Activated CD4-positive, alpha-beta T cell treated with anti-CD3 and anti-CD28 coated beads, Interleukin-10, Interleukin-2, amounts not matched to agents 100 ng/mL and 50 ng/mL, durations not matched to agents 16 hours and 8 hours (primary cell): ENCODE data around the gene MTSS2.

Source experiments
- DNase-seq: peaks from one replicate; pipeline ENCODE4 v3.0.0-alpha.2; 2020

MTSS2 gene, protein sequence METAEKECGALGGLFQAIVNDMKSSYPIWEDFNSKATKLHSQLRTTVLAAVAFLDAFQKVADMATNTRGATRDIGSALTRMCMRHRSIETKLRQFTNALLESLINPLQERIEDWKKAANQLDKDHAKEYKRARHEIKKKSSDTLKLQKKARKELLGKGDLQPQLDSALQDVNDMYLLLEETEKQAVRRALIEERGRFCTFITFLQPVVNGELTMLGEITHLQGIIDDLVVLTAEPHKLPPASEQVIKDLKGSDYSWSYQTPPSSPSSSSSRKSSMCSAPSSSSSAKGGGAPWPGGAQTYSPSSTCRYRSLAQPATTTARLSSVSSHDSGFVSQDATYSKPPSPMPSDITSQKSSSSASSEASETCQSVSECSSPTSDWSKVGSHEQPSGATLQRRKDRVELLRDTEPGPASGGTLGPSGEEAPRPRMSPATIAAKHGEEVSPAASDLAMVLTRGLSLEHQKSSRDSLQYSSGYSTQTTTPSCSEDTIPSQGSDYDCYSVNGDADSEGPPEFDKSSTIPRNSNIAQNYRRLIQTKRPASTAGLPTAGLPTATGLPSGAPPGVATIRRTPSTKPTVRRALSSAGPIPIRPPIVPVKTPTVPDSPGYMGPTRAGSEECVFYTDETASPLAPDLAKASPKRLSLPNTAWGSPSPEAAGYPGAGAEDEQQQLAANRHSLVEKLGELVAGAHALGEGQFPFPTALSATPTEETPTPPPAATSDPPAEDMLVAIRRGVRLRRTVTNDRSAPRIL

GRCh38 chr16:70685938-70686375 is at the start of gene MTSS2:
Gene MTSS2 (minus strand): TSS chr16:70686053. CDS start chr16:70685791, 262 bp downstream.
- no peak for DNase-seq

- DNase-seq = no peak
These were observed 49.5 kb upstream of the MTSS2 start for GRCh38 chr16:70735141-70735979.

DNA sequence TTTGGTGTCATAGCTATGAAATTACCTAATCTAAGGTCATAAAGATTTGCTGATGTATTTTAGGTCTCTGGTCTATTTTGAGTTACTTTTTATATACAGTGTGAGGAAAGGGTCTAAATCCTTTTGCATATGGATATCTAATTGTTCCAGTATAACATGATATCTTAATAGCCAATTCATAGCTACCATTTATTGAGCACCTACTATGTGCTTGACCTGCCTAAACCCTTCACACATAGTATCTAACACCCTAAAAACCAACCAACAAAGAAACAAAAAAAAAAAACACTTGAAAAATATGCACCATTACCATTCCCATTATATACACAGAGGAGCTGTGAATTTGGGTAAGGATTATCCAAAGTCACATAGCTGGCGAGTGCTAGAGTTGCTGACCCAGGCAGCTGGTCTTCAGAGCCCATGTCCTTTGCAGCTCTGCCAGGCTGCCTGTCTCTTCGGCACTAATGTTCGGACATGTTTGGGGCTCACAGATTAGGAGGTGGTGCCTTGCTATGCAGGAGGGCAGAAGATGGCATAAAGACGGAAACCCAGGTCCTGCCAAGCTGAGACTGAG is 48.8 kb upstream of the MTSS2 start:
- DNase-seq = no peak

DNA sequence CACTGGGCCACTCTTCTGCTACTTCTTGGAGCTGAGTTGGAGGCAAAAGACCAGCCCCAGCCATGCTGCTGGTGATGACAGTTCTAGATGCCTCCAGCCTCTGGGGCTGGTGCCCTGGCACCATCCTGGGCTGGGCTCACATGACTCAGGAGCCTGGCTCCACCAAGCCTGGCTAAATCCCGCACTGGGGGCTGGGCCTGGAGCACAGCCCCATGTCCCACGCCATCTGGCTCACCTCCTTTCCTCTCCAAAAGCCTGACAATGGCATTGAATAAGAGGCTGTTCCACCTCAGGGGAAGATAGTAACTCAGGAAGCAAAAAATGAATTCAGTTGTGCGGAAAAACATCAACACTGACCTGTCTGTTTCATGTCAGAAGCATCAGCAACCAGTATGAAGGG is 45.1 kb upstream of the MTSS2 start:
- no peak for DNase-seq

DNA sequence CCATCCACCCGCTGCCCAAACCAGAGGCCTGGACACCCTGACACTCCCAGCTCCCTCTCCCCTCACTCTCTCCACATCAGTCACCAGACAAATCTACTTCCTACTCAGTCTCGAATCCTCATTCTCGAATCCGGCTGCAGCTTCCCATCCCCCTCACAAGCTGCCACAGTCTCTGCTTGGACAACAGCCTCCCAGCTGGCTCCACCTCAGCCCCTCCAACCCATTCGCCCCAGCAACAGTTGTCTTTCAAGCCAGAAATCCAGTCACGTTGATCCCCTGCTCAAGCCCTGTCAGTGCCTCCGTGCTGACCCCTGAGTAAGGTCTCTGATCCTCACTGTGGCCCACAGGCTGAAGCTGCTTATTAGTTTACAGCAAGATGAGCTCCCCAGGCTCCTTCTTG is 44.2 kb upstream of the MTSS2 start:
- no peak for DNase-seq

DNA sequence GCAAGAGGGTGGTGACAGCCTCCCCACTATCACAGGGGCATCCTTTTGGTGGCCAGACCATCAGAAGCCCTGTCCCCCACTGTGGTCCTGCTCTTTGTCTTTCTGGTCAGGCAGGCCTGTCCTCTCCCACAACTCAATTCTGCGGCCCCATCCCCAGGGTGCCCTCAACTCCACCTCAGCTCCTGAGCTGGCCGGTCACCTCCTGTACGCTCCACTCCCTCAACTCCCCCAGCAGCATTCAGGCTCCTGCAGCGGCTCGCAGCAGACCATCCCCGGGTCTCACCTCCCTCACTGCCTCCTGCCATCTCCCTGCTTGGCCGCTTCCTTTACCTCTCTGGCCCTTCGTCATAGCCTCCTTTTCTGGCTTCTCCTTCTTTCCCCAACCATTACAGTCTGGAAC is 43.4 kb upstream of the MTSS2 start:
- DNase-seq = no peak

GRCh38 chr16:70728150-70728549 is 42.3 kb upstream of the MTSS2 start:
- no peak for DNase-seq

GRCh38 chr16:70726892-70727361 is 41.1 kb upstream of the MTSS2 start:
- no peak for DNase-seq

GRCh38 chr16:70725912-70726828 is 40.3 kb upstream of the MTSS2 start:
- no peak for DNase-seq

- DNase-seq = no peak
These were observed 39.4 kb upstream of the MTSS2 start for GRCh38 chr16:70725024-70725911.

GRCh38 chr16:70724146-70725023 is 38.5 kb upstream of the MTSS2 start:
- DNase-seq = no peak

GRCh38 chr16:70723740-70724145 is 37.9 kb upstream of the MTSS2 start:
- no peak for DNase-seq

- no peak for DNase-seq
These were observed 35.5 kb upstream of the MTSS2 start for GRCh38 chr16:70721202-70721963.

DNA sequence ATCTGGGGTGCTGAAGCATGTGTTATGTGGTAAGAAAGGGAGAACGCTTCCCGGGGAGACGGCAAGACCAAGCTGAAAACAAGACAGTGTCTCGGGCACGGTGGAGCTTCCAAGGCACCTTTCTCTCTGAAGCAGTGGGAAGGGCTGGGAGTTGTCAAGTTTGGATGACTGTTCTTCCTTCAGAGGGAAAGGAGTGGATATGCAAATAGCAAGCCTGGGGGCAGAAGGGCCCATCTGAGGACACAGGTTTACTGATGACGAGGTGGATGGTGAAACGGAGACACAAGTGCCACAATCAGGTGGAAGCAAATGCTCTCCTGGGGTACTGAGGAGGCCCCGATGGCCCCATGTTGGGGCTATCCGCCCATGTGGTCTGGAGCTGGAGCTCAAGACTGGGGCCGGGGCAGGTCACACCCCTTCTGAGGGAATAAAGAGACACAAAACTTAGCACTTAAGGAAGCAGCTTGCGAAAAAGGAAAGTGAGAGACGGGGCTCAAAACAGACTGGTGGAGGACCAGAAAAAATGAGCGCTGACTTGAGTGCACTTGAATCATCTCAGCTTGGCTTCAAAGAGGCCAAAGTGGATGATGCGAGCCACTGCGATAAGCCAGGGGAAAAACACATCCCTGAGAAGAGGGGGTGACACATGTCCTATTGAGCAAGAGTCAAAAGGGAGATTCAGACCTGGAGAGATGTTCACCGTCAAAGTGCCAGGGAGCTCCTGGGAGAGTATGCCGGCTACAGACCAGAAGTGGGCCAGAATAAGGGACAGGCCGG is 34.8 kb upstream of the MTSS2 start:
- DNase-seq = no peak

DNA sequence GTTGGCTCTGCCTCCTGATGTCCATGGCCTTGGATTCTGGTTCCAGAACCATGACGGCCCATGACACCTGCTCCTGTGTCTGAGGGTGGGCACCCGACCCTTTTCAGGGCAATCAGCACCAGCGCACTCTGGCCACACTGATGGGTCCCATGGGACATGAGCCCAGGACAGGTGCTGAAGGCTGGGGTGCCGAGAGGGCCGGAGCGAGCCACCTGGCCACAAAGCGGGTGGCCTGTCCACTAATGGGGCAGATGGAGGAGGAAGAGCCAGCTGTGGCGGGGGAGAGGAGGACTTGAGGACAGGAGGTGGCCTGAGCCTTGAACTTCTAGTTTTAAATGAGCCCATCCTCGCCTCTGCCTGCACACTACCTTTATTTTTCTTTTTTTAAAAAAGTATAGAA is 31.2 kb upstream of the MTSS2 start:
- no peak for DNase-seq

- no peak for DNase-seq
These were observed 30.1 kb upstream of the MTSS2 start for GRCh38 chr16:70715860-70716357.

- DNase-seq = no peak
These were observed 29.4 kb upstream of the MTSS2 start for GRCh38 chr16:70715055-70715858.
